ENCODE results near the gene GNGT2.
"Not testable (repeated sequence)": the region's sequence is repeated elsewhere in the genome, so short reads cannot be mapped to it uniquely, and the experiment has no call there.

GNGT2 gene

GRCh38 chr17:49170711-49171110 lies 39.7 kb downstream of the GNGT2 start:
- DNase-seq (ENCODE audit: low read depth in 2 of 2), result not testable (repeated sequence)

- no peak for DNase-seq (ENCODE audit: low read depth in 2 of 2)
These were observed 40.2 kb downstream of the GNGT2 start for GRCh38 chr17:49170216-49170615.

- DNase-seq (ENCODE audit: low read depth in 2 of 2), result no peak
These were observed 41.7 kb downstream of the GNGT2 start for GRCh38 chr17:49168706-49169105.

- no peak for DNase-seq (ENCODE audit: low read depth in 2 of 2)
These were observed 45.2 kb downstream of the GNGT2 start for GRCh38 chr17:49165143-49165542.

GRCh38 chr17:49162866-49163265 lies 47.5 kb downstream of the GNGT2 start:
- no peak for DNase-seq (ENCODE audit: low read depth in 2 of 2)

GRCh38 chr17:49157784-49158183 lies 52.6 kb downstream of the GNGT2 start:
- no peak for DNase-seq (ENCODE audit: low read depth in 2 of 2)

- no peak for DNase-seq (ENCODE audit: low read depth in 2 of 2)
These were observed 54.1 kb downstream of the GNGT2 start for GRCh38 chr17:49156256-49156655.
